ENCODE results near the gene ZNF329. TPM values are rescaled to one million over a fixed set of nuclear protein-coding genes. Genes with fewer than 3 reads are reported as not detected.
"Not testable (repeated sequence)": the region's sequence is repeated elsewhere in the genome, so short reads cannot be mapped to it uniquely, and the experiment has no call there.

The ZNF329 gene
- total RNA-seq = 1 to 10 TPM; 3.6 to 8.1 TPM

- DNase-seq (ENCODE audit: low spot score in 2 of 2) = peak; percentile 94 to 95
- ATAC-seq = peak; percentile 67 to 68
Measured at GRCh38 chr19:58150328-58150921, at the start of gene ZNF329. Gene ZNF329 (minus strand): TSS chr19:58150789. CDS start chr19:58129503, 21,286 bp downstream.

DNA sequence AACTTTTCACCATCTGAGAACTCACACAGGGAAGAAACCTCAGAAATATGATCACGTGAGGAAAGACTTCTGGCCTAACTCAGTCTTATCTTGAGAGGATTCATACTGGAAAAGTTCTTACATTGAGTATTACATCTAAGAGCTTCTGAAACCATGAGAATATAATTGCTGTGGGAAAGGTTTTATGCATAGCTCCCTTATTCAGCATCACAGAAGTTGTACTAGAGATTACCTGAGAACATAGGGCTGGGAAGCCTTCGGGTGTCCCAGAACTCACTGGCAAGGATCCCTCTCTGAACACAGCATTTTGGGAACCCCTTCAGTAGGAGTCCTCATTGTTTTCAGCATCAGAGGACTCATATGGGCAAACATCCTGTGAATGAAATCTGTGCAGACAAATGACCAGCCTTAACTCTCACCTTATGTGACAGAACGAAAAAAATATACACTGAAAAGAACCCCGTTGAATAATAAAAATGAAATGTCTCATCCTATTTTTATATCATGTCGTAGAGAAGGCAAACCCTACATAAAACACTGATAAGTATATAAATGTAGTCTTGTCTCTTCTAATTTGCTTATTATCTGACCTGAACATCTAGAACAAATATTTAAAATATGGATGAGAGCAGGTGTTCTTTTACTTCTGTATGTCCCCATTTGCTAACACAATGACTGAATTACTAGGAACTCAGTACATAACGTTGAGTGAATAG is 46.5 kb upstream of the ZNF329 start:
- peak in 1 of 2 donors; percentile 41 for ATAC-seq
- Mint-ChIP-seq H3K9me3 (peaks cover 40 to 53% of the 10 kb centered on the region in 2 donors), H3K27ac (no peak overlapping the region), H3K36me3 (peaks cover 83 to 94% of the 10 kb centered on the region in 2 donors)
- DNase-seq (ENCODE audit: low spot score in 2 of 2) = no peak

More at GRCh38 chr19:58150328-58150921, at the start of gene ZNF329:
- H3K36me3 Mint-ChIP-seq = peaks cover 38 to 53% of the 10 kb centered on the region in 2 donors
- H3K27ac Mint-ChIP-seq = peak within 1 kb of the TSS; percentile 88 to 95
- H3K9me3 Mint-ChIP-seq = peaks cover 5 to 31% of the 10 kb centered on the region in 2 donors

- no peak for ATAC-seq
- peaks cover 65 to 80% of the 10 kb centered on the region in 2 donors for H3K36me3 Mint-ChIP-seq
- DNase-seq (ENCODE audit: low spot score in 2 of 2) = no peak
- peak overlapping the region; percentile 99 for H3K27ac Mint-ChIP-seq
- peaks cover 25 to 26% of the 10 kb centered on the region in 2 donors for H3K9me3 Mint-ChIP-seq
Measured at GRCh38 chr19:58183817-58184215, 33.2 kb upstream of the ZNF329 start.

GRCh38 chr19:58182989-58183816 is 32.6 kb upstream of the ZNF329 start, which contains the start of gene ZNF274:
Gene ZNF274 (plus strand): TSS chr19:58183061. CDS start chr19:58183966, 905 bp downstream.
- Mint-ChIP-seq H3K36me3 (peaks cover 62 to 81% of the 10 kb centered on the region in 2 donors), H3K9me3 (peaks cover 25 to 26% of the 10 kb centered on the region in 2 donors), H3K27ac (peak within 1 kb of the TSS; percentile 99)
- DNase-seq (ENCODE audit: low spot score in 2 of 2) = peak; percentile 93 to 95
- peak; percentile 83 to 92 for ATAC-seq

DNA sequence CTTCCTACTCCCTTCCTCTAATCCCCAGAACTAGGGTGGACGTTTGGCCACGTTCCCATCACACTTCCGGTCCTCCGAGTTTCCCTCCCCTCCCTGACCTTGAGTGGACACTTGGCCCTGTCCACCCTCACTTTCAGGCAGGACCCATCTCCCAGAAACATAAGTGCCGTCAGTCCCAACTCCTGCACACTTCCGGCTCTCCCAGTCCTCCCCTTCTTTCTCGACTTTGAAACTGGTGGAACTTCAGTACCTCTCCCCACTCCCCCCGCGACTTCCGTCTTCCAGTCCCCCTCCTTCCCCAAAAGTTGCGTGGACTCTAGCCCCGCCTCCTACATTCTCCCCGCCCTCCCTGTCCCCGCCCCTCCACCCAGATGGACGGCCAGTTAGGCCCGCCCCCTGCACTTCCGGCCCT is 32.0 kb upstream of the ZNF329 start:
- peak overlapping the region; percentile 99 for H3K27ac Mint-ChIP-seq
- peaks cover 61 to 81% of the 10 kb centered on the region in 2 donors for H3K36me3 Mint-ChIP-seq
- DNase-seq (ENCODE audit: low spot score in 2 of 2) = no peak
- ATAC-seq = peak in 1 of 2 donors; percentile 0
- H3K9me3 Mint-ChIP-seq = peaks cover 25 to 32% of the 10 kb centered on the region in 2 donors

- Mint-ChIP-seq H3K27ac (peak overlapping the region; percentile 99), H3K36me3 (peaks cover 60 to 81% of the 10 kb centered on the region in 2 donors), H3K9me3 (peaks cover 27 to 33% of the 10 kb centered on the region in 2 donors)
- peak in 1 of 2 donors; percentile 9 for ATAC-seq
- peak; percentile 69 to 71 for DNase-seq (ENCODE audit: low spot score in 2 of 2)
Measured at GRCh38 chr19:58181902-58182576, 31.4 kb upstream of the ZNF329 start.

GRCh38 chr19:58170860-58171259 is 20.3 kb upstream of the ZNF329 start:
- no peak for DNase-seq (ENCODE audit: low spot score in 2 of 2)
- ATAC-seq = no peak
- peaks cover 28 to 29% of the 10 kb centered on the region in 2 donors for H3K9me3 Mint-ChIP-seq
- no peak overlapping the region for H3K27ac Mint-ChIP-seq
- peaks cover 46 to 57% of the 10 kb centered on the region in 2 donors for H3K36me3 Mint-ChIP-seq

DNA sequence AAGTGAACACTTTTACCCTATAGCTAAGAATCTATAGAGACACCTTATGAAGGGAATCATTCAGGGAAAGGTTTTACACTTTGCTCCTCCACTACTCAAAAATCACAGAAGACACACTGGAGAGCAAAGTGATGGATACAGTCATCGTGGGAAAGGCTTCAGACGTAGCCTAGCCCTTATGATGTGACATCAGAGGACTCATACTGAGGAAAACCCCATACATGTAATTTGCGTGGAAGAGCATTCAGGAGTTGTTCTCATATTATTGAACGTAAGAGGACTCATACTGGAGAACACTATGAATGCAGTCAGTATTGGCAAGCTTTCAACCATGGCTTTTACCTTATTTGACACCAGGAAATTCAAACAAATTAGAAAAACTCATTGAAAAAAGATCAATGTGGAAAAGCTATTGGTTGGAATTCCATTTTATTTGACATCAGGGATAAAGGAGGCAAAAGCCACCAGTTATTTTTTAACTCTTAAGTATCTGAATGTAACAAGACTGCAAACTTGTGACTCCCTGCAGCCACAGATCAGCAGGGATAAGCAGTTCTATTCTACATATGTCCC is 16.2 kb upstream of the ZNF329 start:
- no peak for ATAC-seq
- no peak overlapping the region for H3K27ac Mint-ChIP-seq
- peaks cover 44 to 54% of the 10 kb centered on the region in 2 donors for H3K36me3 Mint-ChIP-seq
- DNase-seq (ENCODE audit: low spot score in 2 of 2) = no peak
- peaks cover 32 to 36% of the 10 kb centered on the region in 2 donors for H3K9me3 Mint-ChIP-seq

GRCh38 chr19:58166268-58166667 is 15.7 kb upstream of the ZNF329 start:
- H3K9me3 Mint-ChIP-seq = peaks cover 34 to 38% of the 10 kb centered on the region in 2 donors
- ATAC-seq (no peak), DNase-seq (ENCODE audit: low spot score in 2 of 2) (no peak)
- H3K27ac Mint-ChIP-seq = no peak overlapping the region
- peaks cover 47 to 56% of the 10 kb centered on the region in 2 donors for H3K36me3 Mint-ChIP-seq

GRCh38 chr19:58157045-58157728 is 6.6 kb upstream of the ZNF329 start:
- DNase-seq (ENCODE audit: low spot score in 2 of 2) (no peak), ATAC-seq (no peak)
- H3K27ac Mint-ChIP-seq = no peak overlapping the region
- H3K9me3 Mint-ChIP-seq = peaks cover 11 to 12% of the 10 kb centered on the region in 2 donors
- peaks cover 19 to 29% of the 10 kb centered on the region in 2 donors for H3K36me3 Mint-ChIP-seq

- ATAC-seq (peak; percentile 83 to 88), DNase-seq (ENCODE audit: low spot score in 2 of 2) (peak; percentile 98 to 100)
- peaks cover 20 to 38% of the 10 kb centered on the region in 2 donors for H3K36me3 Mint-ChIP-seq
- peak overlapping the region; percentile 50 to 86 for H3K27ac Mint-ChIP-seq
- peaks cover 6 to 16% of the 10 kb centered on the region in 2 donors for H3K9me3 Mint-ChIP-seq
Measured at GRCh38 chr19:58154679-58155648, 4.4 kb upstream of the ZNF329 start.

DNA sequence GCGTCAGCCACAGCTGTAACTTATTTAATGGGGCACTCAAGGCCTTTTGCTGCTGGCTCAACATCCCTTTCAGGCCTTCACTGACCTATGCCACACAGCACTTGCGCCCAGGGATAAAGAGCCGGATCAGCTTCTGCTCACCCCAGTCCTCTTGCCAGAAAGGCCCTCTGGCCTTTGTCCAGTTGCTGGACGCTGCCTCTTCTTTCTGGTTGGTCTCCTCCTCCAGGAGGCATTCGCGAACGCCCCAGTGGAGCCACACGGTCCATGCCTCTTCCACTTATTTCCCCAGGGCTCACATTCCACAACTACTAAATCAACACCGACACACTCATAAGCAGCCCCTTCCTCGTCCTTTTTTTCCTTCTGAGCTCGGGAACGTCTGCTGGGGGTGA is 3.7 kb upstream of the ZNF329 start:
- Mint-ChIP-seq H3K36me3 (peaks cover 27 to 45% of the 10 kb centered on the region in 2 donors), H3K27ac (peak overlapping the region; percentile 16 to 86), H3K9me3 (peaks cover 6 to 23% of the 10 kb centered on the region in 2 donors)
- ATAC-seq = no peak
- peak in 1 of 2 donors; percentile 7 for DNase-seq (ENCODE audit: low spot score in 2 of 2)

DNA sequence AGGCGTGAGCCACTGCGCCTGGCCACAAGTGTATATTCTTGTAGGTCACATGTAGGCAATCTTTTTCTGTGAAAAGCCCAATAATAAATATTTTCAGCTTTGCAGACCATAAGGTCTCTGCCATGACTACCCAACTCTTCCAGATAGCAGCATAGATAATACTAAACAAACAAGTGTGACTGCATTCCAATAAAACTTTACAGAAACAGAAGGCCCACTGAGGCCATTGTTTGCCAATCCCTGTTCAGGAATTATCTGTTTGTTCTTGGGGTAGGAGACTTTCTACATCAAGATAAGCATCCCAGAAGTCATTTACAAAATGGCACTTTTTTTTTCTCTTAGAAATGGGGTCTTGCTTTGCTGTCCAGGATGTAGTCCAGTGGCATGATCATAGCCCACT is 2.8 kb upstream of the ZNF329 start:
- DNase-seq (ENCODE audit: low spot score in 2 of 2) (no peak), ATAC-seq (no peak)
- peaks cover 32 to 52% of the 10 kb centered on the region in 2 donors for H3K36me3 Mint-ChIP-seq
- H3K9me3 Mint-ChIP-seq = peaks cover 6 to 25% of the 10 kb centered on the region in 2 donors
- H3K27ac Mint-ChIP-seq = no peak overlapping the region

GRCh38 chr19:58147475-58147874 is 3.1 kb downstream of the ZNF329 start:
- peaks cover 40 to 55% of the 10 kb centered on the region in 2 donors for H3K36me3 Mint-ChIP-seq
- peaks cover 9 to 34% of the 10 kb centered on the region in 2 donors for H3K9me3 Mint-ChIP-seq
- DNase-seq (ENCODE audit: low spot score in 2 of 2); H3K27ac Mint-ChIP-seq; ATAC-seq: not testable (repeated sequence)

All from activated naive CD4-positive, alpha-beta T cell treated with anti-CD3 and anti-CD28 coated beads, Interleukin-2, amount 50 U/mL, for 72 hours (primary cell).